ENCODE results near the gene STAM. TPM values are rescaled to one million over a fixed set of nuclear protein-coding genes. Genes with fewer than 3 reads are reported as not detected.

Gene STAM
- total and polyA plus RNA-seq, 9 of the 15 experiments (the other 6 are each of a cell fraction or from before 2014, with no cell fraction given): 13.8 to 33.5 (median 26.4) TPM

GRCh38 chr10:17662193-17663138 lies 18.5 kb downstream of the STAM start (continued):
- TF ChIP-seq SMAD1 (IDR thresholded peaks at IDR 0.05; ENCODE audit: low read depth, low read length, partially characterized antibody): peak; percentile 87
- TF ChIP-seq ETS1 (conservative IDR thresholded peaks at IDR 0.05; ENCODE audit: control insufficient read depth, low read depth, low read length): no peak
- no peak for TF ChIP-seq TGIF2 (CRISPR knock-in tag; IDR thresholded peaks at IDR 0.05)
- TF ChIP-seq ZNF140 (CRISPR knock-in tag; IDR thresholded peaks at IDR 0.05): no peak
- TF ChIP-seq MXD1 (CRISPR knock-in tag; IDR thresholded peaks at IDR 0.05; ENCODE audit: borderline replicate concordance, poor library complexity, severe bottlenecking): no peak
- no peak for TF ChIP-seq CBX2 (IDR thresholded peaks at IDR 0.05; ENCODE audit: insufficient read depth, low read length, poor library complexity, severe bottlenecking)
- TF ChIP-seq ZBTB43 (CRISPR knock-in tag; IDR thresholded peaks at IDR 0.05): no peak
- peak; percentile 76 for TF ChIP-seq ZNF354B (CRISPR knock-in tag; IDR thresholded peaks at IDR 0.05)
- TF ChIP-seq SNRNP70 (optimal IDR thresholded peaks at IDR 0.05; ENCODE audit: low read depth, low read length): no peak
- TF ChIP-seq IFI16 (CRISPR knock-in tag; IDR thresholded peaks at IDR 0.05): no peak
- TF ChIP-seq ZBTB17 (CRISPR knock-in tag; IDR thresholded peaks at IDR 0.05): peak; percentile 62
- peak; percentile 12 to 81; a peak in 3 of 4 replicates for TF ChIP-seq MAZ (CRISPR knock-in tag; conservative IDR thresholded peaks at IDR 0.05 in 1 of 2, IDR thresholded peaks at IDR 0.05 in 1 of 2)
- TF ChIP-seq TFAM (CRISPR knock-in tag; conservative IDR thresholded peaks at IDR 0.05): no peak
- no peak for TF ChIP-seq SREBF2 (CRISPR knock-in tag; IDR thresholded peaks at IDR 0.05)
- peak; percentile 93 for TF ChIP-seq MYNN (IDR thresholded peaks at IDR 0.05)
- no peak for TF ChIP-seq MYNN (CRISPR knock-in tag; IDR thresholded peaks at IDR 0.05)
- TF ChIP-seq HSF4 (CRISPR knock-in tag; IDR thresholded peaks at IDR 0.05; ENCODE audit: borderline replicate concordance): peak; percentile 21; the same call in 1 of the 2 replicates
- TF ChIP-seq GABPA (tag; conservative IDR thresholded peaks at IDR 0.05; ENCODE audit: low read depth): peak; percentile 40
- TF ChIP-seq ZNF740 (CRISPR knock-in tag; IDR thresholded peaks at IDR 0.05): no peak
- no peak for TF ChIP-seq ZNF740 (tag; IDR thresholded peaks at IDR 0.05)
- TF ChIP-seq ZNF395 (CRISPR knock-in tag; IDR thresholded peaks at IDR 0.05): peak; percentile 95
- no peak for TF ChIP-seq ZNF57 (CRISPR knock-in tag; IDR thresholded peaks at IDR 0.05)
- peak; percentile 96 for TF ChIP-seq LEF1 (IDR thresholded peaks at IDR 0.05)
